K562 (cell line): ENCODE data around the gene PAX8. TPM values are rescaled to one million over a fixed set of nuclear protein-coding genes. Genes with fewer than 3 reads are reported as not detected.

Source experiments
- ATAC-seq: fragments of 200-7000 bp; cut with Tn5 transposase; 3 replicates; pipeline ENCODE4 v1.9.1; 2020; ENCODE audit warnings: moderate library complexity
- BruUV-seq: library from RNA; stranded (reverse); fragments of 400-500 nt; replicated peaks from 2 replicates; lab custom pipeline; 2021; lab: Mats Ljungman, UMichigan
- CTCF ChIA-PET: fragments of 300-600 bp; formaldehyde crosslinking; extraction: SDS; loops from one replicate; lab custom pipeline; 2021; ENCODE audit warnings: low intra/inter-chr PET ratio; lab: Yijun Ruan, JAX
- POLR2A ChIA-PET: fragments of 300-600, 350-650 bp; sonication (Branson Sonifier 250); formaldehyde crosslinking; extraction: SDS; loops from one replicate; lab custom pipeline; 2021; ENCODE audit warnings: antibody characterized with exemption, inconsistent platforms; lab: Yijun Ruan, JAX
- DNase-seq, 4 experiments: peaks; one replicate each; pipeline versions ENCODE4 v3.0.0 to v3.0.0-alpha.2; 2011 to 2018; ENCODE audit warnings: low spot score in 3 of 4, mixed read lengths in 3 of 4; ENCODE audit errors: extremely low read depth in 1 of 4
- FAIRE-seq: peaks from 2 replicates; lab custom pipeline; 2011; peaks lifted over from hg19 to GRCh38; lab: Jason Lieb, UNC
- H2AFZ ChIP-seq: 2 replicates; pipeline ENCODE4 v1.6.0; 2011; ENCODE audit warnings: low read depth, low read length, control low read depth, inconsistent platforms
- H3K27ac ChIP-seq: fragments of 200-600 bp; 3 replicates; pipeline ENCODE4 v1.8.0; 2011; ENCODE audit warnings: low read depth, mild to moderate bottlenecking, control low read depth, inconsistent platforms, low read length, moderate library complexity, mixed read lengths; ENCODE audit errors: extremely low read depth
- H3K27me3 ChIP-seq, 2 experiments: fragments of 300-600 bp in 1 of 2; 2 replicates in 1 of 2; 3 replicates in 1 of 2; pipeline versions ENCODE4 v1.6.0 to v1.8.0; 2011; ENCODE audit warnings: inconsistent platforms in 2 of 2, low read length in 2 of 2, mild to moderate bottlenecking in 1 of 2, mixed read lengths in 1 of 2, moderate library complexity in 1 of 2; ENCODE audit not compliant: control insufficient read depth in 2 of 2, insufficient read depth in 2 of 2
- H3K36me3 ChIP-seq: fragments of 300-600 bp; 3 replicates; pipeline ENCODE4 v1.8.0; 2011; ENCODE audit warnings: mild to moderate bottlenecking, low read length, inconsistent platforms; ENCODE audit not compliant: control insufficient read depth, insufficient read depth
- H3K4me1 ChIP-seq, 2 experiments: fragments of 200-600 bp in 1 of 2; replicated peaks in 1 of 2; 2 replicates in 1 of 2; 3 replicates in 1 of 2; pipeline versions ENCODE4 v1.5.1 to v1.8.0; 2011; ENCODE audit warnings: inconsistent platforms in 2 of 2, low read length in 2 of 2, mild to moderate bottlenecking in 1 of 2, mixed read lengths in 1 of 2, moderate library complexity in 1 of 2; ENCODE audit not compliant: control insufficient read depth in 2 of 2, insufficient read depth in 2 of 2
- H3K4me2 ChIP-seq: 2 replicates; pipeline ENCODE4 v1.6.1; 2011; ENCODE audit warnings: low read length, control low read depth, inconsistent platforms, mixed read lengths; ENCODE audit not compliant: insufficient read depth
- H3K4me3 ChIP-seq: fragments of 200-600 bp; sonication (generic), shearing (Covaris generic); 2 replicates; pipeline ENCODE4 v1.5.1; 2016; ENCODE audit warnings: control low read depth, inconsistent platforms
- H3K79me2 ChIP-seq: fragments of 200-600 bp; 3 replicates; pipeline ENCODE4 v1.8.0; 2011; ENCODE audit warnings: low read length, inconsistent platforms; ENCODE audit not compliant: control insufficient read depth, insufficient read depth
- H3K9ac ChIP-seq, 2 experiments: 2 replicates each; pipeline versions ENCODE4 v1.6.0 to v1.6.1; 2011; ENCODE audit warnings: low read depth in 2 of 2, low read length in 2 of 2, control low read depth in 1 of 2, inconsistent platforms in 1 of 2, mild to moderate bottlenecking in 1 of 2, mixed read lengths in 1 of 2; ENCODE audit not compliant: insufficient read depth in 1 of 2
- H3K9me1 ChIP-seq: one replicate; pipeline ENCODE4 v1.6.0; 2011; ENCODE audit warnings: inconsistent platforms, mild to moderate bottlenecking, low read length, moderate library complexity; ENCODE audit not compliant: control insufficient read depth, insufficient read depth
- H3K9me3 ChIP-seq: replicated peaks from 2 replicates; pipeline ENCODE4 v1.5.1; 2011; ENCODE audit warnings: low read depth, low read length, inconsistent platforms; ENCODE audit not compliant: control insufficient read depth, insufficient read depth
- H4K20me1 ChIP-seq: replicated peaks from 2 replicates; pipeline ENCODE4 v1.6.1; 2011; ENCODE audit warnings: low read length, inconsistent platforms, mixed read lengths; ENCODE audit not compliant: control insufficient read depth, insufficient read depth
- CEBPB ChIP-seq: fragments of 450-650 bp; IDR thresholded peaks from 2 replicates; pipeline ENCODE4 v1.6.1; 2016; ENCODE audit warnings: missing genetic modification characterization, missing compliant biosample characterization
- EP400 ChIP-seq: fragments of 450-650 bp; IDR thresholded peaks from 2 replicates; pipeline ENCODE4 v1.6.1; 2017; ENCODE audit warnings: antibody characterized with exemption, mild to moderate bottlenecking, moderate library complexity
- GTF2F1 ChIP-seq: IDR thresholded peaks from 2 replicates; pipeline ENCODE4 v1.6.1; 2011; ENCODE audit warnings: low read depth, low read length, improper control_type of control experiment
- MED1 ChIP-seq: sonication (generic); formaldehyde crosslinking; IDR thresholded peaks from 2 replicates; pipeline ENCODE4 v1.8.1; 2023; ENCODE audit warnings: missing genetic modification reagents, borderline replicate concordance
- RBBP5 ChIP-seq: fragments of 200-600 bp; sonication (generic); IDR thresholded peaks from 2 replicates; pipeline ENCODE4 v1.6.1; 2012; ENCODE audit warnings: borderline replicate concordance, mild to moderate bottlenecking, low read length, control low read depth, inconsistent platforms; ENCODE audit not compliant: insufficient read depth, poor library complexity, severe bottlenecking
- ZEB2 ChIP-seq: fragments of 450-650 bp; IDR thresholded peaks from 2 replicates; pipeline ENCODE4 v1.6.1; 2016
- ZNF239 ChIP-seq: fragments of 250-450 bp; sonication (Bioruptor Pico); IDR thresholded peaks from 2 replicates; pipeline ENCODE4 v1.4.0; 2020; ENCODE audit warnings: mild to moderate bottlenecking
- WGBS: fragments of 100-300 bp; shearing (Covaris generic); methylation state at CpG from one replicate; pipeline ENCODE4 v1.1.6; 2016; ENCODE audit warnings: low coverage, mixed read lengths; ENCODE audit not compliant: insufficient coverage; ENCODE audit errors: missing lambda C conversion rate; 5-methylcytosine and 5-hydroxymethylcytosine counted together
- in situ Hi-C: fragments of 300-500 bp; cut with MboI; formaldehyde crosslinking; loops from 4 replicates; pipeline ENCODE4 v1.15.0; 2018; ENCODE audit warnings: inconsistent platforms, mixed read lengths
- intact Hi-C: fragments of 100-400 bp; cut with micrococcal nuclease; formaldehyde crosslinking; loops from 2 replicates; pipeline ENCODE4 v1.14.2; 2022
- polyA plus RNA-seq, 8 experiments: library from polyadenylated mRNA; depleted of rRNA in 4 of 8; stranded (reverse) in 5 of 8; unstranded in 3 of 8; fragments of >200 nt; fragmentation: Nextera tagmentation in 2 of 8; fragmentation: Illumina TruSeq in 1 of 8; extraction: Ambion mirVana in 2 of 8; extraction: Trizol in 1 of 8; gene quantifications; 2 replicates each; pipeline versions ENCODE4 v1.2.1 to v1.2.3, GENCODE V29; 2011 to 2014; ENCODE audit warnings: inconsistent platforms in 1 of 8, missing spikeins in 1 of 8
- total RNA-seq, 7 experiments: library from RNA; depleted of rRNA in 6 of 7; stranded (reverse); fragments of >200 nt in 6 of 7; fragmentation: Illumina TruSeq in 2 of 7; extraction: Trizol in 2 of 7; gene quantifications; 2 replicates each; pipeline versions ENCODE4 v1.2.1 to v1.2.3, GENCODE V29; 2011 to 2021; ENCODE audit warnings: low replicate concordance in 1 of 7
- TF ChIP-seq, protein P1 (sequence below): sonication (generic); formaldehyde crosslinking; IDR thresholded peaks from 2 replicates; pipeline ENCODE4 v1.9.0; 2022; ENCODE audit warnings: mild to moderate bottlenecking, missing genetic modification reagents
- TF ChIP-seq, protein P2 (sequence below): fragments of 450-650 bp; formaldehyde crosslinking; IDR thresholded peaks from 2 replicates; pipeline ENCODE4 v1.4.0; 2020; ENCODE audit warnings: mild to moderate bottlenecking, moderate library complexity

The PAX8 gene
- total and polyA plus RNA-seq, 9 of the 15 experiments (the other 6 are each of a cell fraction or from before 2014, with no cell fraction given) = 0.13 to 2.1 (median 0.51) TPM

DNA sequence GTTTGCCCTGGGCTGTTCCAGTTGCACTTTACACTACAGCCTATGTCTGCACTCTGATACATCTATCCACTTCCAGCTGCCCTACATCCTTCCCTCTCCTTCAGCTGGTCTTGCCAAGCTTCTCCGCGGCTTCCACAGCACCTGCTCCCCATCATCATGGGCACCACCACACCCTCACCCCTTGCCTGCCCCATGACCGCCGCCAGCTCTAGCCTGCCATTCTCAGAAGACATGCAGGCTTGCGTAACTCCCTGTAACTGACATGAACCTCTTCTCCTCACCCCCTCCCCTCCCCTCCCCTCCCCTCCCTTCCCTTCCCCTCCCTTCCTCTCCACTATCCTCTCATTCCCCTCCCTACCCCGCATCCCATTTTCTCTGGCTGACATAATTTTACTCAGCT lies 46.0 kb downstream of the PAX8 start:
- CTCF ChIA-PET = no interaction called here

DNA sequence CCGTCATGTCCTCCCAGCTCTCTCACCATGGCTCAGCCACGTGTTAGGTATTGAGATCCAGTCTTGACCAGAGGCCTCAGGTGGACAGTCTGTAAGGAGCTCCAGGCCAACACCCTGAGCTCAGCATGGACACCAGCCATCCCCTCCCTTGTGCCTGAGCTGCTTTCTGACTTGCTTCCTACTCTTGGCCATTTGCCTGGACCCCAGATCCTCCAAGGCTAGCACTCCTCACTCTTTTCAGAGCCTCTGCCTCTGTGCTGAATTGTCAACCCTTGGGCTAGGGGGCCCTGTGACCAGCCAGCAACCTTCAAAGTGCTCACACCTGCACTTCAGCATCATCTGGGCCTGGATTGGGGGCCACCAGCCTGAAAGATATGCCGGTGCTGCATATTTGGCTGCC lies 46.6 kb downstream of the PAX8 start:
- Histone ChIP-seq H3K4me1 (peaks cover 21 to 39% of the 10 kb centered on the region in 2 experiments), H2AFZ (0 out of 2 replicates have a peak overlapping the region, but pooled peaks have one; percentile 19), H3K9me3 (no peaks in the 10 kb centered on the region), H3K27ac (no peak overlapping the region), H3K9me1 (no peaks in the 10 kb centered on the region), H3K4me2 (no peak overlapping the region), H3K27me3 (no peaks in the 10 kb centered on the region), H3K4me3 (no peak overlapping the region), H3K9ac (peak overlapping the region in 1 of 2 experiments; percentile 36; a peak in 1 of 4 replicates), H3K36me3 (peaks cover 8% of the 10 kb centered on the region; the same call in 2 of the 3 replicates), H3K79me2 (peaks cover 19% of the 10 kb centered on the region), H4K20me1 (no peaks in the 10 kb centered on the region)
- no TSS peak for BruUV-seq
- WGBS = 83% methylated on average over 3 of the region's 3 CpGs
- POLR2A ChIA-PET = interaction anchor here (1.4 kb wide), 1 partner anchor 11 kb away, joined by 5 read pairs; no protein-coding TSS in a partner anchor
- DNase-seq (no peak), ATAC-seq (no peak), FAIRE-seq (no peak)
- in situ Hi-C loops (no loop called here), intact Hi-C loops (no loop called here)
- TF ChIP-seq GTF2F1 (no peak), EP400 (no peak), RBBP5 (no peak), ZNF239 (CRISPR knock-in tag) (no peak), MED1 (no peak)
- TF ChIP-seq, protein P1, sequence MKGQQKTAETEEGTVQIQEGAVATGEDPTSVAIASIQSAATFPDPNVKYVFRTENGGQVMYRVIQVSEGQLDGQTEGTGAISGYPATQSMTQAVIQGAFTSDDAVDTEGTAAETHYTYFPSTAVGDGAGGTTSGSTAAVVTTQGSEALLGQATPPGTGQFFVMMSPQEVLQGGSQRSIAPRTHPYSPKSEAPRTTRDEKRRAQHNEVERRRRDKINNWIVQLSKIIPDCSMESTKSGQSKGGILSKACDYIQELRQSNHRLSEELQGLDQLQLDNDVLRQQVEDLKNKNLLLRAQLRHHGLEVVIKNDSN = 0 out of 2 replicates have a peak, but pooled peaks have one; percentile 18
- TF ChIP-seq, protein P2, sequence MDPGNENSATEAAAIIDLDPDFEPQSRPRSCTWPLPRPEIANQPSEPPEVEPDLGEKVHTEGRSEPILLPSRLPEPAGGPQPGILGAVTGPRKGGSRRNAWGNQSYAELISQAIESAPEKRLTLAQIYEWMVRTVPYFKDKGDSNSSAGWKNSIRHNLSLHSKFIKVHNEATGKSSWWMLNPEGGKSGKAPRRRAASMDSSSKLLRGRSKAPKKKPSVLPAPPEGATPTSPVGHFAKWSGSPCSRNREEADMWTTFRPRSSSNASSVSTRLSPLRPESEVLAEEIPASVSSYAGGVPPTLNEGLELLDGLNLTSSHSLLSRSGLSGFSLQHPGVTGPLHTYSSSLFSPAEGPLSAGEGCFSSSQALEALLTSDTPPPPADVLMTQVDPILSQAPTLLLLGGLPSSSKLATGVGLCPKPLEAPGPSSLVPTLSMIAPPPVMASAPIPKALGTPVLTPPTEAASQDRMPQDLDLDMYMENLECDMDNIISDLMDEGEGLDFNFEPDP (CRISPR knock-in tag) = no peak
- CTCF ChIA-PET = no interaction called here

More for the DNA sequence above, 46.0 kb downstream of the PAX8 start:
- Histone ChIP-seq H3K9me1 (no peaks in the 10 kb centered on the region), H3K4me2 (no peak overlapping the region), H3K4me1 (peaks cover 21 to 39% of the 10 kb centered on the region in 2 experiments), H3K27me3 (no peaks in the 10 kb centered on the region), H3K79me2 (peaks cover 25% of the 10 kb centered on the region), H2AFZ (no peak overlapping the region), H3K27ac (no peak overlapping the region), H3K9ac (no peak overlapping the region), H4K20me1 (no peaks in the 10 kb centered on the region), H3K36me3 (peaks cover 14% of the 10 kb centered on the region), H3K4me3 (no peak overlapping the region), H3K9me3 (no peaks in the 10 kb centered on the region)
- DNase-seq (no peak), FAIRE-seq (no peak), ATAC-seq (no peak)
- TF ChIP-seq CEBPB (tag) = peak; percentile 26; the same call in 1 of the 2 replicates
- no peak for TF ChIP-seq ZEB2
- 87% methylated on average over 3 of the region's 6 CpGs for WGBS
- in situ Hi-C loops = no loop called here
- POLR2A ChIA-PET = interaction anchor here (1.4 kb wide), 1 partner anchor 11 kb away, joined by 5 read pairs; no protein-coding TSS in a partner anchor
- no TSS peak for BruUV-seq
- intact Hi-C loops = no loop called here
